Panc1 (cell line): ENCODE measurements around the gene ANKRD40. TPM values are rescaled to one million over a fixed set of nuclear protein-coding genes. Genes with fewer than 3 reads are reported as not detected.
A peak's percentile ranks its signal among the peaks of the same experiment; 100 is the strongest.

Experiments
- ATAC-seq: fragments of 200-7000 bp; cut with Tn5 transposase; 2 replicates; pipeline ENCODE4 v1.9.1; 2020; ENCODE audit warnings: mild to moderate bottlenecking, moderate library complexity
- BruUV-seq: library from RNA; stranded (reverse); fragments of 400-500 nt; replicated peaks from 2 replicates; lab custom pipeline; 2021; lab: Mats Ljungman, UMichigan
- CTCF ChIA-PET: fragments of 300-600 bp; sonication (Branson Sonifier 250); formaldehyde crosslinking; loops from one replicate; lab custom pipeline; 2022; ENCODE audit warnings: antibody characterized with exemption; lab: Charles Lee
- POLR2A ChIA-PET: fragments of 300-600 bp; sonication (Branson Sonifier 250); formaldehyde crosslinking; loops from one replicate; lab custom pipeline; 2022; ENCODE audit warnings: antibody characterized with exemption; lab: Charles Lee
- DNase-seq: peaks from one replicate; pipeline ENCODE4 v3.0.0-alpha.2; 2010; ENCODE audit warnings: low read depth, low spot score
- H3K27ac ChIP-seq: 2 replicates; pipeline ENCODE4 v1.5.1; 2011; ENCODE audit warnings: mild to moderate bottlenecking, low read length, inconsistent platforms
- H3K27me3 ChIP-seq: fragments of 200-500 bp; sonication (Bioruptor generic); 2 replicates; pipeline ENCODE4 v1.6.0; 2014; ENCODE audit warnings: low read length, inconsistent platforms; ENCODE audit not compliant: control insufficient read depth, insufficient read depth
- H3K36me3 ChIP-seq: fragments of 200-500 bp; sonication (Bioruptor generic); 2 replicates; pipeline ENCODE4 v1.5.1; 2014; ENCODE audit warnings: inconsistent platforms, mild to moderate bottlenecking, low read length, moderate library complexity; ENCODE audit not compliant: control insufficient read depth, insufficient read depth
- H3K4me1 ChIP-seq: 2 replicates; pipeline ENCODE4 v1.5.1; 2011; ENCODE audit warnings: inconsistent platforms, mild to moderate bottlenecking, low read length, moderate library complexity; ENCODE audit not compliant: control insufficient read depth, insufficient read depth
- H3K4me3 ChIP-seq, 2 experiments: 2 replicates each; pipeline ENCODE4 v1.5.1; 2011 to 2012; ENCODE audit warnings: low read depth in 2 of 2, low read length in 2 of 2, mild to moderate bottlenecking in 2 of 2, inconsistent platforms in 1 of 2, moderate library complexity in 1 of 2
- H3K9me3 ChIP-seq: fragments of 200-500 bp; sonication (Bioruptor generic); 2 replicates; pipeline ENCODE4 v1.5.1; 2014; ENCODE audit warnings: low read depth, mild to moderate bottlenecking, inconsistent platforms, low read length, moderate library complexity; ENCODE audit not compliant: control insufficient read depth, insufficient read depth
- CTCF ChIP-seq: fragments of 450-650 bp; IDR thresholded peaks from 2 replicates; pipeline ENCODE4 v1.5.1; 2017; ENCODE audit warnings: mild to moderate bottlenecking
- POLR2AphosphoS5 ChIP-seq: IDR thresholded peaks from 2 replicates; pipeline ENCODE4 v1.6.1; 2012; ENCODE audit warnings: mild to moderate bottlenecking, low read depth, low read length, moderate library complexity
- REST ChIP-seq, 2 experiments: IDR thresholded peaks; 2 replicates each; pipeline ENCODE4 v1.6.1; 2011 to 2012; ENCODE audit warnings: low read depth in 2 of 2, control low read depth in 1 of 2, low read length in 1 of 2, mild to moderate bottlenecking in 1 of 2, moderate library complexity in 1 of 2; ENCODE audit not compliant: insufficient read depth in 1 of 2
- SIN3A ChIP-seq: IDR thresholded peaks from 2 replicates; pipeline ENCODE4 v1.6.1; 2012; ENCODE audit warnings: low read depth, mild to moderate bottlenecking, low read length, moderate library complexity, borderline replicate concordance; ENCODE audit not compliant: insufficient read depth
- TCF7L2 ChIP-seq: IDR thresholded peaks from 2 replicates; pipeline ENCODE4 v1.6.1; 2011; ENCODE audit warnings: mild to moderate bottlenecking, low read depth, low read length, inconsistent platforms
- in situ Hi-C: cut with HindIII; loops from 2 replicates; pipeline ENCODE4 v1.10.0; 2016; ENCODE audit warnings: low sequenced_read_pairs, low pct_unique_long_range_greater_than_20kb
- intact Hi-C: fragments of 100-400 bp; cut with micrococcal nuclease; formaldehyde crosslinking; loops from one replicate; pipeline ENCODE4 v1.10.0; 2022; ENCODE audit not compliant: unreplicated experiment
- total RNA-seq: library from RNA; stranded (reverse); gene quantifications from one replicate; pipeline ENCODE4 v1.2.1, GENCODE V29; 2021; ENCODE audit not compliant: unreplicated experiment

The ANKRD40 gene
- total RNA-seq, 1 experiment from 2014 or later = 57.2 TPM

- TSS peak; percentile 8 for BruUV-seq
Measured at GRCh38 chr17:50731575-50732460, 24.1 kb upstream of the ANKRD40 start.

More at GRCh38 chr17:50731575-50732460, 24.1 kb upstream of the ANKRD40 start:
- ChIA-PET CTCF (interaction anchor here (0.5 kb wide), 1 partner anchor 168 kb away, joined by 3 read pairs; no protein-coding TSS in a partner anchor), POLR2A (interaction anchor here (0.6 kb wide), 1 partner anchor 36 kb away, joined by 5 read pairs; no protein-coding TSS in a partner anchor)
- TF ChIP-seq REST (IDR thresholded peaks at IDR 0.05; ENCODE audit: insufficient read depth in 1 of 2, low read depth in 2 of 2, low read length in 1 of 2) (no peak), TCF7L2 (no peak), SIN3A (no peak), CTCF (no peak), POLR2AphosphoS5 (no peak)
- Histone ChIP-seq H3K9me3 (no peaks in the 10 kb centered on the region), H3K27ac (no peak overlapping the region), H3K36me3 (peaks cover under 1% of the 10 kb centered on the region; the same call in 1 of the 2 replicates), H3K4me3 (no peak overlapping the region), H3K4me1 (peaks cover 44% of the 10 kb centered on the region), H3K27me3 (no peaks in the 10 kb centered on the region)
- intact Hi-C loops = no loop called here
- DNase-seq (no peak), ATAC-seq (peak; percentile 63)
- in situ Hi-C loops = no loop called here
